Endothelial cell of umbilical vein (primary cell): ENCODE measurements around the gene EPDR1. TPM values are rescaled to one million over a fixed set of nuclear protein-coding genes. Genes with fewer than 3 reads are reported as not detected.

ENCODE experiments used
- BruUV-seq: library from RNA; stranded (reverse); fragments of 400-500 nt; replicated peaks from 2 replicates; lab custom pipeline; 2021; lab: Mats Ljungman, UMichigan
- CTCF ChIA-PET: fragments of 300-600, 350-600 bp; sonication (Branson Sonifier 250); formaldehyde crosslinking; loops from one replicate; lab custom pipeline; 2021; ENCODE audit warnings: antibody characterized with exemption, inconsistent platforms; lab: Charles Lee
- POLR2A ChIA-PET: fragments of 300-600, 350-600 bp; sonication (Branson Sonifier 250); formaldehyde crosslinking; loops from one replicate; lab custom pipeline; 2021; ENCODE audit warnings: antibody characterized with exemption, inconsistent platforms; lab: Charles Lee
- DNase-seq: peaks from one replicate; pipeline ENCODE4 v3.0.0-alpha.2; 2011; ENCODE audit warnings: low read depth, low spot score
- FAIRE-seq: peaks from 2 replicates; lab custom pipeline; 2011; peaks lifted over from hg19 to GRCh38; lab: Jason Lieb, UNC
- H2AFZ ChIP-seq: 2 replicates; pipeline ENCODE4 v1.6.0; 2012; ENCODE audit warnings: low read depth, low read length, control low read depth, inconsistent platforms
- H3K27ac ChIP-seq: 2 replicates; pipeline ENCODE4 v1.5.1; 2011; ENCODE audit warnings: low read depth, mild to moderate bottlenecking, control low read depth, low read length, moderate library complexity; ENCODE audit not compliant: insufficient read depth
- H3K27me3 ChIP-seq, 2 experiments: 2 replicates each; pipeline versions ENCODE4 v1.6.0 to v1.6.1; 2011; ENCODE audit warnings: low read length in 2 of 2, mixed read lengths in 1 of 2; ENCODE audit not compliant: control insufficient read depth in 2 of 2, insufficient read depth in 2 of 2
- H3K36me3 ChIP-seq, 2 experiments: 2 replicates in 1 of 2; 3 replicates in 1 of 2; pipeline ENCODE4 v1.5.1; 2011; ENCODE audit warnings: low read length in 2 of 2, mild to moderate bottlenecking in 1 of 2, moderate library complexity in 1 of 2; ENCODE audit not compliant: control insufficient read depth in 2 of 2, insufficient read depth in 2 of 2; ENCODE audit errors: extremely low read depth in 1 of 2
- H3K4me1 ChIP-seq: 3 replicates; pipeline ENCODE4 v1.5.1; 2011; ENCODE audit warnings: mild to moderate bottlenecking, low read length; ENCODE audit not compliant: control insufficient read depth, insufficient read depth; ENCODE audit errors: extremely low read depth
- H3K4me2 ChIP-seq: 2 replicates; pipeline ENCODE4 v1.6.1; 2011; ENCODE audit warnings: low read length, control low read depth, mixed read lengths; ENCODE audit not compliant: insufficient read depth
- H3K4me3 ChIP-seq, 3 experiments: fragments of 200-600 bp in 1 of 3; sonication (generic), shearing (Covaris generic) in 1 of 3; replicated peaks in 1 of 3; 2 replicates each; pipeline ENCODE4 v1.5.1; 2011 to 2016; ENCODE audit warnings: control low read depth in 3 of 3, low read length in 3 of 3, mild to moderate bottlenecking in 2 of 3, inconsistent platforms in 1 of 3, low read depth in 1 of 3, moderate library complexity in 1 of 3; ENCODE audit not compliant: insufficient read depth in 1 of 3
- H3K79me2 ChIP-seq: 2 replicates; pipeline ENCODE4 v1.6.0; 2012; ENCODE audit warnings: low read length, inconsistent platforms; ENCODE audit not compliant: control insufficient read depth, insufficient read depth
- H3K9ac ChIP-seq: replicated peaks from 2 replicates; pipeline ENCODE3; 2011; ENCODE audit warnings: low read length, control low read depth; ENCODE audit not compliant: insufficient read depth; ENCODE audit errors: extremely low read depth
- H3K9me1 ChIP-seq: replicated peaks from 3 replicates; pipeline ENCODE4 v1.6.0; 2011; ENCODE audit warnings: mild to moderate bottlenecking, low read length; ENCODE audit not compliant: control insufficient read depth, insufficient read depth; ENCODE audit errors: extremely low read depth
- H3K9me3 ChIP-seq: replicated peaks from 2 replicates; pipeline ENCODE4 v1.5.1; 2012; ENCODE audit warnings: low read length, inconsistent platforms; ENCODE audit not compliant: control insufficient read depth, insufficient read depth
- H4K20me1 ChIP-seq: replicated peaks from 2 replicates; pipeline ENCODE3; 2011; ENCODE audit warnings: mild to moderate bottlenecking, low read length; ENCODE audit not compliant: control insufficient read depth, insufficient read depth; ENCODE audit errors: extremely low read depth
- CTCF ChIP-seq, 2 donors: IDR thresholded peaks; 1 replicate in 1 of 2; 2 replicates in 1 of 2; pipeline ENCODE4 v1.5.1; 2011; ENCODE audit warnings: low read length in 2 of 2, mild to moderate bottlenecking in 2 of 2, moderate library complexity in 2 of 2, control low read depth in 1 of 2, inconsistent platforms in 1 of 2, low read depth in 1 of 2; ENCODE audit not compliant: insufficient read depth in 1 of 2; ENCODE audit errors: extremely low read depth in 1 of 2
- EZH2 ChIP-seq: IDR thresholded peaks from 2 replicates; pipeline ENCODE4 v1.6.1; 2012; ENCODE audit warnings: borderline replicate concordance, low read depth, mild to moderate bottlenecking, moderate library complexity, low read length, inconsistent platforms; ENCODE audit not compliant: severe bottlenecking
- FOS ChIP-seq: IDR thresholded peaks from 2 replicates; pipeline ENCODE4 v1.6.1; 2011; ENCODE audit warnings: mild to moderate bottlenecking, low read length, moderate library complexity, borderline replicate concordance; ENCODE audit not compliant: insufficient read depth
- GATA2 ChIP-seq: IDR thresholded peaks from 2 replicates; pipeline ENCODE4 v1.7.0; 2011; ENCODE audit warnings: low read depth, mild to moderate bottlenecking, moderate library complexity, mixed read lengths, low read length; ENCODE audit not compliant: insufficient read length, insufficient read depth
- JUN ChIP-seq: IDR thresholded peaks from 2 replicates; pipeline ENCODE4 v1.6.1; 2011; ENCODE audit warnings: borderline replicate concordance, low read depth; ENCODE audit not compliant: insufficient read length, insufficient read depth
- MYC ChIP-seq: IDR thresholded peaks from one replicate; pipeline ENCODE4 v1.6.1; 2011; ENCODE audit warnings: mild to moderate bottlenecking, low read depth, low read length
- POLR2A ChIP-seq: IDR thresholded peaks from 2 replicates; pipeline ENCODE4 v1.6.1; 2012; ENCODE audit warnings: low read depth, mild to moderate bottlenecking, control low read depth, low read length
- POLR2AphosphoS5 ChIP-seq: IDR thresholded peaks from 2 replicates; pipeline ENCODE4 v1.6.1; 2012; ENCODE audit warnings: low read depth, mild to moderate bottlenecking, control low read depth, low read length, moderate library complexity; ENCODE audit not compliant: insufficient read depth
- dilution Hi-C: fragments of 300-500 bp; cut with MboI; formaldehyde crosslinking; loops from one replicate; pipeline ENCODE4 v1.15.0; 2019; ENCODE audit warnings: low sequenced_read_pairs; ENCODE audit not compliant: extremely low pct_ligation_motif_present
- intact Hi-C: fragments of 100-400 bp; cut with micrococcal nuclease; formaldehyde crosslinking; loops from one replicate; pipeline ENCODE4 v1.10.0; 2022
- polyA plus RNA-seq, 4 experiments: library from polyadenylated mRNA; depleted of rRNA in 3 of 4; stranded (reverse) in 3 of 4; unstranded in 1 of 4; fragments of >200 nt; gene quantifications; 2 replicates each; pipeline versions ENCODE4 v1.2.1 to v1.2.3, GENCODE V29; 2011 to 2012; ENCODE audit warnings: missing spikeins in 1 of 4
- total RNA-seq: library from RNA; stranded (reverse); gene quantifications from 2 replicates; pipeline ENCODE4 v1.2.3, GENCODE V29; 2021
- TF ChIP-seq, protein P1 (sequence below): IDR thresholded peaks from 2 replicates; pipeline ENCODE4 v1.6.1; 2011; ENCODE audit not compliant: insufficient read depth, insufficient read length

The EPDR1 gene
- total and polyA plus RNA-seq, 2 donors (not counting 3 experiments of a cell fraction or from before 2014, with no cell fraction given): 0.40 to 0.66 TPM

- Histone ChIP-seq H4K20me1 (no peaks in the 10 kb centered on the region), H3K9me1 (no peaks in the 10 kb centered on the region), H3K4me3 (no peak overlapping the region), H3K4me1 (no peaks in the 10 kb centered on the region), H3K9me3 (no peaks in the 10 kb centered on the region), H2AFZ (no peak overlapping the region), H3K79me2 (no peaks in the 10 kb centered on the region), H3K9ac (no peak overlapping the region), H3K27me3 (no peaks in the 10 kb centered on the region), H3K36me3 (no peaks in the 10 kb centered on the region), H3K27ac (no peak overlapping the region), H3K4me2 (no peak overlapping the region)
- BruUV-seq: no TSS peak
- intact Hi-C loops (no loop called here), dilution Hi-C loops (no loop called here)
- FAIRE-seq (no peak), DNase-seq (no peak)
- CTCF ChIA-PET: no interaction called here
- POLR2A ChIA-PET: no interaction called here
- TF ChIP-seq EZH2 (no peak), CTCF (IDR thresholded peaks at IDR 0.05; ENCODE audit: extremely low read depth in 1 of 2, insufficient read depth in 1 of 2, low read depth in 1 of 2, low read length in 2 of 2) (no peak), JUN (no peak), FOS (no peak), POLR2A (no peak), MYC (no peak), POLR2AphosphoS5 (no peak), GATA2 (no peak)
- TF ChIP-seq, protein P1, sequence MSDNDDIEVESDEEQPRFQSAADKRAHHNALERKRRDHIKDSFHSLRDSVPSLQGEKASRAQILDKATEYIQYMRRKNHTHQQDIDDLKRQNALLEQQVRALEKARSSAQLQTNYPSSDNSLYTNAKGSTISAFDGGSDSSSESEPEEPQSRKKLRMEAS: no peak
Measured at GRCh38 chr7:37882086-37882485, 38.4 kb upstream of the EPDR1 start.
